Lower leg skin (tissue), 4 donors: Measurements from ENCODE around the gene SLX4IP. TPM values are rescaled to one million over a fixed set of nuclear protein-coding genes. Genes with fewer than 3 reads are reported as not detected.

ENCODE experiments used
- DNase-seq, 2 donors: peaks; one replicate each; pipeline ENCODE4 v3.0.0-alpha.2; 2019; ENCODE audit warnings: low spot score in 2 of 2
- H3K4me3 ChIP-seq: fragments of 200-600 bp; sonication (generic); 2 replicates; pipeline ENCODE4 v1.5.1; 2017; ENCODE audit warnings: mild to moderate bottlenecking, low read depth; ENCODE audit not compliant: poor library complexity, severe bottlenecking
- POLR2A ChIP-seq, 2 donors: fragments of 450-650 bp; IDR thresholded peaks; one replicate each; pipeline ENCODE4 v1.6.1; 2016 to 2017; ENCODE audit warnings: antibody characterized with exemption in 2 of 2, mild to moderate bottlenecking in 1 of 2, moderate library complexity in 1 of 2
- WGBS, 2 donors: methylation state at CpG; one replicate each; pipeline ENCODE4 v1.1.5; 2018; 5-methylcytosine and 5-hydroxymethylcytosine counted together
- intact Hi-C: fragments of 100-400 bp; cut with DNase I; formaldehyde crosslinking; loops from one replicate; pipeline ENCODE4 v1.15.0; 2023; ENCODE audit warnings: low total_unique reads
- total RNA-seq, 4 donors: library from RNA; depleted of rRNA; stranded (reverse); fragments of >200 nt; gene quantifications; one replicate each; pipeline ENCODE4 v1.1.0, GENCODE V29; 2016
- TF ChIP-seq, protein P1 (sequence below), 3 donors: fragments of 450-650 bp; IDR thresholded peaks; one replicate each; pipeline ENCODE4 v1.5.1; 2016; ENCODE audit warnings: antibody characterized with exemption in 3 of 3, mild to moderate bottlenecking in 3 of 3, moderate library complexity in 2 of 3

The SLX4IP gene
- total RNA-seq, 4 donors from 2014 or later: 3.0 to 4.0 (median 3.7) TPM

DNA sequence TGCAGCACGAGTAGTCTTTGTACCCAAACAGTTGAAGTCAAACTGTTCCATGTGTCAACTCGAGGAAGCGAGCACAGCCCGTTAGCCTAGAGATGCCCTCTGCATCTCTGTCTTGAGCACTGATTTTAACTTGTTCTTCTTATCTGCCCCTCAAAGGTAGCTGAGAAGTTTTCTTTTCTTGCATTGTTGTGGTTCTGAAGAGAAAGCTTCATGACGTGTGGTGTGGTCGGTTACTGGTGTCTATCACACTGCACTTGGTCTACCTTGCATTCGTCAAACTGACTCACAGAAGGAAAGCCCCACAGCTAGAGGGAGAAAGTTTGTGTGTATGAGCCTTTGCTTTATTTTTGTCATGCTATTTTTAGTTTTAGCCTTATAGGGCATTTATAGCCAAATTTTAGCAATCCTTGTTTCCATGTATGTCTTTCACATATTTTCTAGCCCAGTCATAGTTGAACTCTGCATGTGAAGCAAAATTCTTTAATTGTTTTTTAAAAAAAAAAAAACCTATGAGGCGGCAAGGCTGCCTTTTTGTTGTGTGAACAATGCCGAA is 123.6 kb downstream of the SLX4IP start:
- WGBS, 2 donors: 58 to 60% methylated on average over 9 of the region's 9 CpGs
- intact Hi-C loops: loop anchor here (10.0 kb wide), 1 partner anchor 106 kb away; no protein-coding TSS in a partner anchor
- H3K4me3 ChIP-seq: no peak overlapping the region
- no peak for DNase-seq
- no peak for TF ChIP-seq POLR2A (IDR thresholded peaks at IDR 0.05)
- TF ChIP-seq, protein P1, sequence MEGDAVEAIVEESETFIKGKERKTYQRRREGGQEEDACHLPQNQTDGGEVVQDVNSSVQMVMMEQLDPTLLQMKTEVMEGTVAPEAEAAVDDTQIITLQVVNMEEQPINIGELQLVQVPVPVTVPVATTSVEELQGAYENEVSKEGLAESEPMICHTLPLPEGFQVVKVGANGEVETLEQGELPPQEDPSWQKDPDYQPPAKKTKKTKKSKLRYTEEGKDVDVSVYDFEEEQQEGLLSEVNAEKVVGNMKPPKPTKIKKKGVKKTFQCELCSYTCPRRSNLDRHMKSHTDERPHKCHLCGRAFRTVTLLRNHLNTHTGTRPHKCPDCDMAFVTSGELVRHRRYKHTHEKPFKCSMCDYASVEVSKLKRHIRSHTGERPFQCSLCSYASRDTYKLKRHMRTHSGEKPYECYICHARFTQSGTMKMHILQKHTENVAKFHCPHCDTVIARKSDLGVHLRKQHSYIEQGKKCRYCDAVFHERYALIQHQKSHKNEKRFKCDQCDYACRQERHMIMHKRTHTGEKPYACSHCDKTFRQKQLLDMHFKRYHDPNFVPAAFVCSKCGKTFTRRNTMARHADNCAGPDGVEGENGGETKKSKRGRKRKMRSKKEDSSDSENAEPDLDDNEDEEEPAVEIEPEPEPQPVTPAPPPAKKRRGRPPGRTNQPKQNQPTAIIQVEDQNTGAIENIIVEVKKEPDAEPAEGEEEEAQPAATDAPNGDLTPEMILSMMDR (IDR thresholded peaks at IDR 0.05): no peak

DNA sequence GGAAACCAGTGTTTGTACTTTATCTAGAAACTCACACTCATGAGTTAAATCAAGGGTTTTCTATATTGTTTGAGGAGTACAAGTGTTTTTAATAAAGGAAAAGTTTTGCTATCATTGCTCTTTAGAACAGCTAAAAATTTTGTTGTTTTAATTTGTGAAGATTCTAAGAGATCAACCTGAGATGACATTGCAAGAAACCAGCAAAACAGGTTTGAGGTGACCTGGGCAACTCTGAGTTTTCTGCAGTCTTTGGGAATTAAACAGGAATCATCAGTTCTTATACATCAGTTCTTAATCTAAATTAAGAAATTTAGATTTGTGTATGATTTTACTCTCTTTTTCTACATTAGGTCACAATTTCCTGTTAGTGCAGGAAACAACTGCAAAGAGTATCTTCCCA is 124.2 kb downstream of the SLX4IP start:
- no peak for TF ChIP-seq POLR2A (IDR thresholded peaks at IDR 0.05)
- TF ChIP-seq, protein P1 (IDR thresholded peaks at IDR 0.05): no peak
- intact Hi-C loops: loop anchor here (10.0 kb wide), 1 partner anchor 106 kb away; no protein-coding TSS in a partner anchor
- no peak for DNase-seq
- no peak overlapping the region for H3K4me3 ChIP-seq

DNA sequence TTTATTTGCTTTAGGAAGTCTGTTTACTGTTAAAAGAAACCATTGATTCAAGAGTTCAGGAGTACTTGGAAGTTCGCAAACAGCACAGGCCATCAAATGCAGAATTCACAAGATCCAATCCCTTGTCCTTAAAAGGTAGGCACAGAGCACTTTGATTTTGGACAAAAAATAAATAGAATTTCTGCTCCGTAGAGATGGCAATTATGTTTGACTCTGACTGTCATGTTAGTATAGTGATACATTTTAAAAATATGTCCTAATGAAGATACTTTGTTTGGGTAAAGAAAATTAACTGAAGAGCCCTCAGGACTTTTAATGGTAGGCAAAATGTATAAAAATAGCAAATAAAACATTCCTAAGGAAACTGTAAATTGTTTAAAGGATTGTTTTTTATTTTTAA is 125.6 kb downstream of the SLX4IP start:
- TF ChIP-seq, protein P1 (IDR thresholded peaks at IDR 0.05): no peak
- TF ChIP-seq POLR2A (IDR thresholded peaks at IDR 0.05): no peak
- DNase-seq: no peak
- H3K4me3 ChIP-seq: no peak overlapping the region
- WGBS, 2 donors: 92 to 94% methylated on average over 2 of the region's 2 CpGs
- intact Hi-C loops: no loop called here

DNA sequence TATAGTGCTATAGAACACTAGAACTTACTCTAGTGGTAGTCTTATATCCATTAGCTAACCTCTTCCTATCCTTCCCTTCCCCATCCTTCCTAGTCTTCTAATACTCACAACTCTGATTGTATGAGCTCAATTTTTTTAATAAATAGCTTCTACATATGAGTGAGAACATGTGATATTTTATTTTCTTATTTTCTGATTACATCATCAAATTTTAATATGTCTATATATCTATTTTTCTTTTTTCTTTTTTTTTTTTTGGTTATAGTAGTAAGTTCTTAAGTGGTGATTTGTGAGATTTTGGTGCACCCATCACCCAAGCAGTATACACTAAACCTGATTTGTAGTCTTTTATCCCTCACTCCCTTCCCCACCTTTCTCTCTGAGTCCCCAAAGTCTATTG is 126.2 kb downstream of the SLX4IP start:
- no peak for TF ChIP-seq POLR2A (IDR thresholded peaks at IDR 0.05)
- TF ChIP-seq, protein P1 (IDR thresholded peaks at IDR 0.05): no peak
- intact Hi-C loops: no loop called here
- DNase-seq: no peak
- no peak overlapping the region for H3K4me3 ChIP-seq

DNA sequence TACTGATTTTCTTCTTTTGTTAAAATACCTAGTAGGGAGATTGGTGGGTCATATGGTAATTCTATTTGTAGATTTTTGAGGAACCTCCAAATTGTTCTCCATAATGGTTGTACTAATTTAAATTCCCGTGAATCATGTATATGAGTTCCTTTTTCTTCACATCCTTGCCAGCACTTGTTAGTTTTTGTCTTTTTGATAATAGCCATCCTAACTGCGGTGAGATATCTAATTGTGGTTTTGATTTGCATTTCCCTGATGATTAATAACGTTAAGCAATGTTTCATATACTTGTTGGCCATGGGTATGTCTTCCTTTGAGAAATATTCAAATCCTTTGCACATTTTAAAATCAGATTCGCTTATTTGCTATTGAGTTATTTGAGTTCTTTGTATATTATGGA is 127.8 kb downstream of the SLX4IP start:
- no peak for DNase-seq
- 56 to 80% methylated on average over 4 of the region's 4 CpGs for WGBS, 2 donors
- intact Hi-C loops: no loop called here
- no peak overlapping the region for H3K4me3 ChIP-seq
- TF ChIP-seq POLR2A (IDR thresholded peaks at IDR 0.05): no peak
- TF ChIP-seq, protein P1 (IDR thresholded peaks at IDR 0.05): no peak

DNA sequence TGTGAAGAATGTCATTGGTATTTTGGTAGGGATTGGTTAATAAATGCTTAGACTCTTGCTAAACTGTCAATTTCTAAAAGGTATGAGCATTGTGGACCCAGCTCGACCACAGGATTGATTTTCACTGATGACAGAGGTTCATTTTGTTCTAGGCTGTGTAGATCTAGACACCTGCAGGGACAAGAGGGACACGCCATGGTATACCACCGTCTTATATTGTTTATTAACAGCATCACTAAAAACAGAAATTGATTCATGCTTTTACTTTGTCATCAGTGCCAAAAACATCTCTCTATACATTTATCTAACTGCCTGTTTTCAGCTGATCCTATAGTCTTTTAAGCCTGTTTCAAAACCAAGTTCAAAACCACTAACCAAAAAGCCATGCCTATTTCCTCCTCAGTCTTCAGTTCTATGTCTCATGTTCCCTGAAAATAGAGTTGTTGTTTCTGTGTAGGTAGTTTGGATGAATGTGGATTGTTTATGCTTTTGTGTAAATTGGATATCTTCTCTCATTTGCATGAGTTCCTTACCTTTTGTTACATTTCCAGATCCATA is 128.9 kb downstream of the SLX4IP start:
- H3K4me3 ChIP-seq: no peak overlapping the region
- 95 to 96% methylated on average over 3 of the region's 3 CpGs for WGBS, 2 donors
- intact Hi-C loops: no loop called here
- DNase-seq: no peak
- TF ChIP-seq, protein P1 (IDR thresholded peaks at IDR 0.05): no peak
- TF ChIP-seq POLR2A (IDR thresholded peaks at IDR 0.05): no peak
